ENCODE measurements around the gene SYNE2. TPM values are rescaled to one million over a fixed set of nuclear protein-coding genes. Genes with fewer than 3 reads are reported as not detected.

The SYNE2 gene
- total and polyA plus RNA-seq, 5 donors from 2014 or later: 25.6 to 348 (median 32.3) TPM

- Mint-ChIP-seq H3K27ac (peak overlapping the region in 1 of 3 donors; percentile 4), H3K4me1 (peaks cover 0 to 10% (median 6%) of the 10 kb centered on the region in 4 donors), H3K36me3 (peaks cover 55% of the 10 kb centered on the region), H3K4me3 (no peak overlapping the region), H3K27me3 (no peaks in the 10 kb centered on the region), H3K9me3 (peaks cover 0 to 2% (median 0%) of the 10 kb centered on the region in 7 donors)
- no peak overlapping the region for H3K27ac ChIP-seq (ENCODE audit: insufficient read depth, low read length, poor library complexity, severe bottlenecking)
- no peaks in the 10 kb centered on the region for H3K9me3 ChIP-seq (ENCODE audit: control insufficient read depth in 2 of 2, low read length in 2 of 2)
- H3K27me3 ChIP-seq (ENCODE audit: control insufficient read depth, insufficient read depth, low read length): no peaks in the 10 kb centered on the region
- H3K4me3 ChIP-seq (ENCODE audit: low read depth, low read length): no peak overlapping the region
- no peaks in the 10 kb centered on the region for H3K4me1 ChIP-seq (ENCODE audit: control insufficient read depth, insufficient read depth, low read length, poor library complexity, severe bottlenecking)
- peaks cover 77% of the 10 kb centered on the region for H3K36me3 ChIP-seq (ENCODE audit: control insufficient read depth, insufficient read depth, low read length)
- no peak for DNase-seq
- no peak for ATAC-seq (ENCODE audit: low read depth in 2 of 2)
These were observed 153.0 kb downstream of the SYNE2 start for GRCh38 chr14:64005822-64006221.

DNA sequence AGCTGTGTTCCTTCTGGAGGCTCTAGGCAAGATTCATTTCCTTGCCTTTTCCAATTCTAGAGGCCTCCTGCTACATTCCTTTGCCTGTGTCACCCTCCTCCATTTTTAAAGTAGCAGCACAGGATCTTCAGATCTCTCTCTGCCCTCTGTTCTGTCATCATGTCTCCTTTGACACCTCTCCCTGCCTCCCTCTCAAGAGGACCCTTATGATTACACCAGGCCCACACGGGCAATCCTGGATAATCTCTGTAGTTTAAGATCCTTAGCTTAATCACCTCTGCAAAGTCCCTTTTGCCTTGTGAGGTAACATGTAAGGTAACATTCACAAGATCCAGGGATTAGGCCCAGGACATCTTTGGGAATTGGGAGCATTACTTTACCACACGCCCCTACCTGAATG lies 155.2 kb downstream of the SYNE2 start:
- ATAC-seq (ENCODE audit: low read depth in 2 of 2): no peak
- Histone ChIP-seq H3K9me3 (ENCODE audit: control insufficient read depth in 2 of 2, low read length in 2 of 2) (no peaks in the 10 kb centered on the region), H3K27ac (ENCODE audit: insufficient read depth, low read length, poor library complexity, severe bottlenecking) (no peak overlapping the region), H3K27me3 (ENCODE audit: control insufficient read depth, insufficient read depth, low read length) (no peaks in the 10 kb centered on the region), H3K4me3 (ENCODE audit: low read depth, low read length) (no peak overlapping the region), H3K36me3 (ENCODE audit: control insufficient read depth, insufficient read depth, low read length) (peaks cover 76% of the 10 kb centered on the region), H3K4me1 (ENCODE audit: control insufficient read depth, insufficient read depth, low read length, poor library complexity, severe bottlenecking) (no peaks in the 10 kb centered on the region)
- Mint-ChIP-seq H3K9me3 (peaks cover 0 to 2% (median 0%) of the 10 kb centered on the region in 7 donors), H3K36me3 (peaks cover 53% of the 10 kb centered on the region), H3K4me1 (peaks cover 0 to 10% (median 6%) of the 10 kb centered on the region in 4 donors), H3K27me3 (no peaks in the 10 kb centered on the region), H3K27ac (peak overlapping the region in 1 of 3 donors; percentile 26), H3K4me3 (no peak overlapping the region)
- no peak for DNase-seq

GRCh38 chr14:64012003-64012402 lies 159.2 kb downstream of the SYNE2 start:
- no peak overlapping the region for H3K4me3 ChIP-seq (ENCODE audit: low read depth, low read length)
- H3K4me1 Mint-ChIP-seq: peaks cover 0 to 4% (median 0%) of the 10 kb centered on the region in 4 donors
- ATAC-seq (ENCODE audit: low read depth in 2 of 2) (no peak), DNase-seq (no peak)
- peaks cover 73% of the 10 kb centered on the region for H3K36me3 ChIP-seq (ENCODE audit: control insufficient read depth, insufficient read depth, low read length)
- H3K4me1 ChIP-seq (ENCODE audit: control insufficient read depth, insufficient read depth, low read length, poor library complexity, severe bottlenecking): no peaks in the 10 kb centered on the region
- H3K27me3 ChIP-seq (ENCODE audit: control insufficient read depth, insufficient read depth, low read length): no peaks in the 10 kb centered on the region
- H3K36me3 Mint-ChIP-seq: peaks cover 46% of the 10 kb centered on the region
- no peaks in the 10 kb centered on the region for H3K27me3 Mint-ChIP-seq
- H3K9me3 Mint-ChIP-seq: peaks cover 0 to 5% (median 2%) of the 10 kb centered on the region in 7 donors
- H3K27ac Mint-ChIP-seq: peak overlapping the region in 2 of 3 donors; percentile 17 to 73
- no peak overlapping the region for H3K27ac ChIP-seq (ENCODE audit: insufficient read depth, low read length, poor library complexity, severe bottlenecking)
- peaks cover 0 to 6% of the 10 kb centered on the region in 2 experiments for H3K9me3 ChIP-seq (ENCODE audit: control insufficient read depth in 2 of 2, low read length in 2 of 2)
- no peak overlapping the region for H3K4me3 Mint-ChIP-seq

DNA sequence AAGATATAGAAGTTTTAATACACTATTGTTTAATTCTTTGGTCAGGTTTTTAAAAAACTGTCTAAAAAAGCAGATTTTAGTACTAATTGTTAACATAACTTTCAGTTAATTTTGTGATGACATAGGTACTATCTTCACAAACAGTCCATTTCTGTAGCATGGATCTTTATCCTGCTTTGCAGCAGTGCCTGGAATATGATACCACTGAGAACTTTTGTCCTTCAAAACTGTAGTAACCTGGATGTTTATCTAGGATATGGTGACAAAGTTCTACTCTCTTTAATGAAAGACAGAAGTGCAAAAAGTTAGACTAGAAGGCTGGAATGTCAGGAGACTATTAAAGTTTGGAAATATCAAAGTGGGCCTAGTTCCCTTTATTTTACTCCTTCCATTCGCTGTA lies 159.9 kb downstream of the SYNE2 start:
- ATAC-seq (ENCODE audit: low read depth in 2 of 2) (no peak), DNase-seq (no peak)
- Histone ChIP-seq H3K4me1 (ENCODE audit: control insufficient read depth, insufficient read depth, low read length, poor library complexity, severe bottlenecking) (no peaks in the 10 kb centered on the region), H3K27me3 (ENCODE audit: control insufficient read depth, insufficient read depth, low read length) (no peaks in the 10 kb centered on the region), H3K36me3 (ENCODE audit: control insufficient read depth, insufficient read depth, low read length) (peaks cover 70% of the 10 kb centered on the region), H3K4me3 (ENCODE audit: low read depth, low read length) (no peak overlapping the region), H3K9me3 (ENCODE audit: control insufficient read depth in 2 of 2, low read length in 2 of 2) (peaks cover 0 to 6% of the 10 kb centered on the region in 2 experiments), H3K27ac (ENCODE audit: insufficient read depth, low read length, poor library complexity, severe bottlenecking) (no peak overlapping the region)
- H3K4me1 Mint-ChIP-seq: peaks cover 0 to 4% (median 0%) of the 10 kb centered on the region in 4 donors
- H3K27ac Mint-ChIP-seq: no peak overlapping the region
- H3K9me3 Mint-ChIP-seq: peaks cover 0 to 5% (median 2%) of the 10 kb centered on the region in 7 donors
- H3K4me3 Mint-ChIP-seq: no peak overlapping the region
- peaks cover 45% of the 10 kb centered on the region for H3K36me3 Mint-ChIP-seq
- no peaks in the 10 kb centered on the region for H3K27me3 Mint-ChIP-seq

- no peak overlapping the region for H3K4me3 Mint-ChIP-seq
- H3K4me1 ChIP-seq (ENCODE audit: control insufficient read depth, insufficient read depth, low read length, poor library complexity, severe bottlenecking): no peaks in the 10 kb centered on the region
- DNase-seq (no peak), ATAC-seq (ENCODE audit: low read depth in 2 of 2) (no peak)
- H3K27me3 Mint-ChIP-seq: no peaks in the 10 kb centered on the region
- peaks cover 0 to 16% (median 2%) of the 10 kb centered on the region in 4 donors for H3K4me1 Mint-ChIP-seq
- no peak overlapping the region for H3K4me3 ChIP-seq (ENCODE audit: low read depth, low read length)
- no peaks in the 10 kb centered on the region for H3K9me3 Mint-ChIP-seq
- no peaks in the 10 kb centered on the region for H3K9me3 ChIP-seq (ENCODE audit: control insufficient read depth in 2 of 2, low read length in 2 of 2)
- H3K36me3 ChIP-seq (ENCODE audit: control insufficient read depth, insufficient read depth, low read length): peaks cover 97% of the 10 kb centered on the region
- H3K36me3 Mint-ChIP-seq: peaks cover 61% of the 10 kb centered on the region
- no peak overlapping the region for H3K27ac ChIP-seq (ENCODE audit: insufficient read depth, low read length, poor library complexity, severe bottlenecking)
- H3K27ac Mint-ChIP-seq: peak overlapping the region in 1 of 3 donors; percentile 22
- no peaks in the 10 kb centered on the region for H3K27me3 ChIP-seq (ENCODE audit: control insufficient read depth, insufficient read depth, low read length)
These were observed 172.7 kb downstream of the SYNE2 start for GRCh38 chr14:64025479-64025878.

DNA sequence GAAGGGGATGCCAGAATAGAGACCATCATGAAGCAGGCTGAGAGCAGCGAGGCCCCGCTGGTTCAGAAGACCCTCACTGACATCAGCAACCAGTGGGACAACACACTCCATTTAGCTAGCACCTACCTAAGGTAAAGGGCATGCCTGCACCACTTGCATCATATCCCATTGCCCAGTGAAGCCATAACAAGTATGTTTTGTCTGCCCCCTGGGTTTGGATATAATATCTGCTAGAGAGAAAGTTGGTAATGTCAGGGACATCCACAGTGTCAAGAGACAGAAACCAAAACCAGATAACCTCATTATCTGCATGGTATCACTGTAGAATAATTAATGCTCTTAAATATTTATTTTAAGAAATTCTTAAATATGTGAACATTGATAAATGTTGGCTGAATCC lies 173.8 kb downstream of the SYNE2 start:
- no peaks in the 10 kb centered on the region for H3K27me3 Mint-ChIP-seq
- no peaks in the 10 kb centered on the region for H3K9me3 Mint-ChIP-seq
- H3K4me1 Mint-ChIP-seq: peaks cover 0 to 16% (median 2%) of the 10 kb centered on the region in 4 donors
- Histone ChIP-seq H3K9me3 (ENCODE audit: control insufficient read depth in 2 of 2, low read length in 2 of 2) (no peaks in the 10 kb centered on the region), H3K4me3 (ENCODE audit: low read depth, low read length) (no peak overlapping the region), H3K36me3 (ENCODE audit: control insufficient read depth, insufficient read depth, low read length) (peaks cover 97% of the 10 kb centered on the region), H3K27me3 (ENCODE audit: control insufficient read depth, insufficient read depth, low read length) (no peaks in the 10 kb centered on the region), H3K27ac (ENCODE audit: insufficient read depth, low read length, poor library complexity, severe bottlenecking) (no peak overlapping the region), H3K4me1 (ENCODE audit: control insufficient read depth, insufficient read depth, low read length, poor library complexity, severe bottlenecking) (no peaks in the 10 kb centered on the region)
- no peak overlapping the region for H3K27ac Mint-ChIP-seq
- no peak overlapping the region for H3K4me3 Mint-ChIP-seq
- H3K36me3 Mint-ChIP-seq: peaks cover 67% of the 10 kb centered on the region
- ATAC-seq (ENCODE audit: low read depth in 2 of 2): no peak
- no peak for DNase-seq

DNA sequence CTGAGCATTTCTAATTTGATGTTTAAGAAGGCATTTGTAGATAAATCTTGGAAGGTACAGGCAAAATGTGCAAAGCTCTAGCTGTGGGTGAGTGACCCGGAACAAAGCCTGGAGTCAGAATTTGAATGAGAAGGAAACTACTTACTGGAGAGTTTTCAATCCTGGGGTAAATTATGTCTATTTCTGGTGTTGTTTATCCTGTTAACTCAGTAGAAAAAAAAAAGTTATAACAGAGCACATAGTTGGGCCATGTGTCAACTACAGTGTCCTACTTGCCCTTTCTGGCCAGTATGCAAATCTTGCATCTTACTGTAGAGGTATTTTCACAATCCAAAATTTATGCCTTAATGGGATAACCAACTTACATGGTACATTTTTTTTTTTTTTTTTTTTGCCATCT lies 182.3 kb downstream of the SYNE2 start:
- H3K4me1 Mint-ChIP-seq: peaks cover 6 to 13% (median 9%) of the 10 kb centered on the region in 4 donors
- Histone ChIP-seq H3K4me3 (ENCODE audit: low read depth, low read length) (no peak overlapping the region), H3K27ac (ENCODE audit: insufficient read depth, low read length, poor library complexity, severe bottlenecking) (no peak overlapping the region), H3K9me3 (ENCODE audit: control insufficient read depth in 2 of 2, low read length in 2 of 2) (no peaks in the 10 kb centered on the region), H3K27me3 (ENCODE audit: control insufficient read depth, insufficient read depth, low read length) (no peaks in the 10 kb centered on the region), H3K4me1 (ENCODE audit: control insufficient read depth, insufficient read depth, low read length, poor library complexity, severe bottlenecking) (peaks cover 3% of the 10 kb centered on the region), H3K36me3 (ENCODE audit: control insufficient read depth, insufficient read depth, low read length) (peaks cover 59% of the 10 kb centered on the region)
- ATAC-seq (ENCODE audit: low read depth in 2 of 2) (no peak), DNase-seq (no peak)
- no peaks in the 10 kb centered on the region for H3K27me3 Mint-ChIP-seq
- H3K4me3 Mint-ChIP-seq: no peak overlapping the region
- H3K36me3 Mint-ChIP-seq: peaks cover 59% of the 10 kb centered on the region
- H3K27ac Mint-ChIP-seq: no peak overlapping the region
- H3K9me3 Mint-ChIP-seq: peaks cover 0 to 1% (median 0%) of the 10 kb centered on the region in 7 donors
